MCF 10A (cell line): Measurements from ENCODE around the gene ATOH1. TPM values are rescaled to one million over a fixed set of nuclear protein-coding genes. Genes with fewer than 3 reads are reported as not detected.
A peak's percentile ranks its signal among the peaks of the same experiment; 100 is the strongest.

ENCODE experiments used
- Bru-seq: library from RNA; stranded (reverse); fragments of 400-500 nt; gene quantifications from one replicate; lab custom pipeline; 2021; lab: Mats Ljungman, UMichigan
- BruChase-seq, 2 experiments: library from RNA; stranded (reverse); fragments of 400-500 nt; gene quantifications; one replicate each; lab custom pipeline; 2021; lab: Mats Ljungman, UMichigan
- BruUV-seq: library from RNA; stranded (reverse); fragments of 400-500 nt; replicated peaks from 2 replicates; lab custom pipeline; 2021; lab: Mats Ljungman, UMichigan
- CTCF ChIA-PET: fragments of 300-600 bp; sonication (Branson Sonifier 250); formaldehyde crosslinking; extraction: SDS; loops from one replicate; lab custom pipeline; 2021; ENCODE audit warnings: antibody characterized with exemption, inconsistent platforms; lab: Yijun Ruan, JAX
- POLR2A ChIA-PET: fragments of 300-600, 350-650 bp; sonication (Branson Sonifier 250); formaldehyde crosslinking; extraction: SDS; loops from one replicate; lab custom pipeline; 2020; ENCODE audit warnings: antibody characterized with exemption, inconsistent platforms; lab: Yijun Ruan, JAX
- DNase-seq: peaks from one replicate; pipeline ENCODE4 v3.0.0-alpha.2; 2018; ENCODE audit not compliant: unreplicated experiment
- H3K27ac Mint-ChIP-seq: one replicate; pipeline ENCODE4 v1.8.0; 2022; ENCODE audit warnings: mild to moderate bottlenecking, low read depth, mixed read lengths; ENCODE audit not compliant: unreplicated experiment
- H3K27me3 Mint-ChIP-seq: one replicate; pipeline ENCODE4 v1.8.0; 2022; ENCODE audit warnings: mixed read lengths; ENCODE audit not compliant: insufficient read depth, unreplicated experiment
- H3K36me3 Mint-ChIP-seq: one replicate; pipeline ENCODE4 v1.8.0; 2022; ENCODE audit warnings: mild to moderate bottlenecking, moderate library complexity, mixed read lengths; ENCODE audit not compliant: insufficient read depth, unreplicated experiment
- H3K4me1 Mint-ChIP-seq: one replicate; pipeline ENCODE4 v1.8.0; 2022; ENCODE audit warnings: mixed read lengths; ENCODE audit not compliant: insufficient read depth, unreplicated experiment
- H3K4me3 Mint-ChIP-seq: one replicate; pipeline ENCODE4 v1.8.0; 2022; ENCODE audit warnings: mild to moderate bottlenecking, moderate library complexity, mixed read lengths; ENCODE audit not compliant: unreplicated experiment
- H3K9me3 Mint-ChIP-seq: one replicate; pipeline ENCODE4 v1.8.0; 2022; ENCODE audit warnings: mixed read lengths; ENCODE audit not compliant: unreplicated experiment
- CTCF ChIP-seq: fragments of 200-600 bp; IDR thresholded peaks from one replicate; pipeline ENCODE4 v1.8.0; 2022; ENCODE audit warnings: antibody characterized with exemption, mild to moderate bottlenecking; ENCODE audit not compliant: unreplicated experiment
- intact Hi-C: fragments of 100-400 bp; cut with micrococcal nuclease; formaldehyde crosslinking; loops from 2 replicates; pipeline ENCODE4 v1.14.1; 2022
- long read RNA-seq: library from polyadenylated mRNA; stranded (forward); transcript quantifications from one replicate; pipeline ENCODE4 v2.0.0, GENCODE V29; 2022
- total RNA-seq: library from RNA; stranded (reverse); gene quantifications from 2 replicates; pipeline ENCODE4 v1.2.3, GENCODE V29; 2022

The ATOH1 gene
- total RNA-seq (not detected in 2 replicates), Bru-seq, nascent RNA (not detected), BruChase-seq, experiment 1, labeled RNA remaining after a 6-hour chase (not detected), BruChase-seq, experiment 2, labeled RNA remaining after a 2-hour chase (not detected)
- long read RNA-seq, result 0 reads

GRCh38 chr4:93828332-93828994 is at the start of gene ATOH1:
ATOH1 (plus strand) TSS chr4:93828753; CDS start chr4:93828927, 174 bp downstream.
- DNase-seq, result peak; percentile 59
- CTCF ChIA-PET, result interaction anchor here (0.7 to 1.8 kb wide), 3 partner anchors 12 to 298 kb away, joined by 3 to 5 read pairs (median 4); no protein-coding TSS in a partner anchor
- no peaks in the 10 kb centered on the region for H3K4me1 Mint-ChIP-seq
- H3K4me3 Mint-ChIP-seq, result peak within 1 kb of the TSS; percentile 88
- intact Hi-C loops, result no loop called here
- no peak for TF ChIP-seq CTCF
- no peak within 1 kb of the TSS for H3K27ac Mint-ChIP-seq
- no peaks in the 10 kb centered on the region for H3K36me3 Mint-ChIP-seq
- no peaks in the 10 kb centered on the region for H3K9me3 Mint-ChIP-seq
- BruUV-seq, result no TSS peak
- H3K27me3 Mint-ChIP-seq, result peaks cover 27% of the 10 kb centered on the region
- POLR2A ChIA-PET, result no interaction called here

- Mint-ChIP-seq H3K27ac (no peak overlapping the region), H3K9me3 (no peaks in the 10 kb centered on the region), H3K27me3 (no peaks in the 10 kb centered on the region), H3K4me3 (no peak overlapping the region), H3K4me1 (peaks cover 11% of the 10 kb centered on the region), H3K36me3 (no peaks in the 10 kb centered on the region)
- BruUV-seq, result no TSS peak
- POLR2A ChIA-PET, result no interaction called here
- intact Hi-C loops, result no loop called here
- no peak for TF ChIP-seq CTCF
- no peak for DNase-seq
- CTCF ChIA-PET, result interaction anchor here (0.6 to 1.1 kb wide), 3 partner anchors 30 to 1588 kb away, joined by 3 to 4 read pairs (median 4); no protein-coding TSS in a partner anchor
Observed at GRCh38 chr4:93779228-93779627, 49.3 kb upstream of the ATOH1 start.

- CTCF ChIA-PET, result interaction anchor here (1.6 kb wide), 1 partner anchor 11 kb away, joined by 6 read pairs; no protein-coding TSS in a partner anchor
- BruUV-seq, result no TSS peak
- intact Hi-C loops, result no loop called here
- H3K27ac Mint-ChIP-seq, result no peak overlapping the region
- no peak for TF ChIP-seq CTCF
- no peak for DNase-seq
- no peaks in the 10 kb centered on the region for H3K36me3 Mint-ChIP-seq
- no peaks in the 10 kb centered on the region for H3K9me3 Mint-ChIP-seq
- peaks cover 11% of the 10 kb centered on the region for H3K4me1 Mint-ChIP-seq
- POLR2A ChIA-PET, result no interaction called here
- no peaks in the 10 kb centered on the region for H3K27me3 Mint-ChIP-seq
- no peak overlapping the region for H3K4me3 Mint-ChIP-seq
Observed at GRCh38 chr4:93780080-93780479, 48.5 kb upstream of the ATOH1 start.

GRCh38 chr4:93781198-93781597 is 47.4 kb upstream of the ATOH1 start:
- Mint-ChIP-seq H3K27me3 (no peaks in the 10 kb centered on the region), H3K36me3 (no peaks in the 10 kb centered on the region), H3K27ac (no peak overlapping the region), H3K9me3 (no peaks in the 10 kb centered on the region), H3K4me3 (no peak overlapping the region), H3K4me1 (peaks cover 11% of the 10 kb centered on the region)
- no TSS peak for BruUV-seq
- intact Hi-C loops, result no loop called here
- CTCF ChIA-PET, result interaction anchor here (1.6 kb wide), 1 partner anchor 10 kb away, joined by 6 read pairs; no protein-coding TSS in a partner anchor
- POLR2A ChIA-PET, result no interaction called here
- DNase-seq, result no peak
- TF ChIP-seq CTCF, result no peak
